ENCODE results near the gene CLEC4M. TPM values are rescaled to one million over a fixed set of nuclear protein-coding genes. Genes with fewer than 3 reads are reported as not detected.

The CLEC4M gene
- total and polyA plus RNA-seq, 2 experiments from 2014 or later = not detected

DNA sequence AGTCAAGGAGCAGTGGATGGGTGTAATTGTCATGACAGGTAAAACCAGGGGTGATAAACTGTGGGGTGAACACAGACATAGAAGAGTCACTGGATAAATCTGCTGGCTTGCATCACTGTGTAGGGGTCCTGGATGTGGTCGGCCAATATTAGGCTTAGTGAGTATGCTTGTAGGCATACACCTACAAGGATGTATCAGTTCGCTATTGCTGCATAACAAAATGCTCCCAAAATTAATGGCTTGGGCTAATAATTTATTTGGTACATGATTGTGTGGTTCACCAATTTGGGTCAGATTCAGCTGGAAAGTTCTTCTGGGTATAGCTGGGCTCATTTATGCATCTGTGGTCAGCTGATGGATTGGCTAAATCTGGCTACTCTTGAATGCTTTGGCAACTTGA lies 55.8 kb downstream of the CLEC4M start (continued):
- TF ChIP-seq, protein P1, sequence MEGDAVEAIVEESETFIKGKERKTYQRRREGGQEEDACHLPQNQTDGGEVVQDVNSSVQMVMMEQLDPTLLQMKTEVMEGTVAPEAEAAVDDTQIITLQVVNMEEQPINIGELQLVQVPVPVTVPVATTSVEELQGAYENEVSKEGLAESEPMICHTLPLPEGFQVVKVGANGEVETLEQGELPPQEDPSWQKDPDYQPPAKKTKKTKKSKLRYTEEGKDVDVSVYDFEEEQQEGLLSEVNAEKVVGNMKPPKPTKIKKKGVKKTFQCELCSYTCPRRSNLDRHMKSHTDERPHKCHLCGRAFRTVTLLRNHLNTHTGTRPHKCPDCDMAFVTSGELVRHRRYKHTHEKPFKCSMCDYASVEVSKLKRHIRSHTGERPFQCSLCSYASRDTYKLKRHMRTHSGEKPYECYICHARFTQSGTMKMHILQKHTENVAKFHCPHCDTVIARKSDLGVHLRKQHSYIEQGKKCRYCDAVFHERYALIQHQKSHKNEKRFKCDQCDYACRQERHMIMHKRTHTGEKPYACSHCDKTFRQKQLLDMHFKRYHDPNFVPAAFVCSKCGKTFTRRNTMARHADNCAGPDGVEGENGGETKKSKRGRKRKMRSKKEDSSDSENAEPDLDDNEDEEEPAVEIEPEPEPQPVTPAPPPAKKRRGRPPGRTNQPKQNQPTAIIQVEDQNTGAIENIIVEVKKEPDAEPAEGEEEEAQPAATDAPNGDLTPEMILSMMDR (conservative IDR thresholded peaks at IDR 0.05; ENCODE audit: low read depth in 2 of 2) = no peak
- TF ChIP-seq JUNB (IDR thresholded peaks at IDR 0.05; ENCODE audit: unreplicated experiment) (no peak), ZNF331 (CRISPR knock-in tag; IDR thresholded peaks at IDR 0.05; ENCODE audit: low read depth) (no peak), EZH2 (IDR thresholded peaks at IDR 0.05; ENCODE audit: low read depth, unreplicated experiment) (no peak), REST (IDR thresholded peaks at IDR 0.05; ENCODE audit: unreplicated experiment) (no peak), ZNF114 (CRISPR knock-in tag; IDR thresholded peaks at IDR 0.05) (no peak), STAT1 (IDR thresholded peaks at IDR 0.05; ENCODE audit: unreplicated experiment) (no peak)

Other genes starting within 250 kb of the CLEC4M start
- 36.7 and 52.9 TPM in 2 replicates for gene ZNF358, start 247.1 kb upstream of the CLEC4M start, total RNA-seq (2014; rRNA removed; shearing (Covaris generic))
- 23.8 and 28.2 TPM in 2 replicates for gene ZNF358, start 247.1 kb upstream of the CLEC4M start, polyA plus RNA-seq (2016; fragmentation: Nextera tagmentation; extraction: Ambion mirVana)
- gene MCOLN1, start 240.6 kb upstream of the CLEC4M start, total RNA-seq (2014; rRNA removed; shearing (Covaris generic)) = 7.2 and 11.0 TPM in 2 replicates
- gene MCOLN1, start 240.6 kb upstream of the CLEC4M start, polyA plus RNA-seq (2016; fragmentation: Nextera tagmentation; extraction: Ambion mirVana) = 16.1 and 16.2 TPM in 2 replicates
- gene PNPLA6, start 227.5 kb upstream of the CLEC4M start, total RNA-seq (2014; rRNA removed; shearing (Covaris generic)) = 135 and 147 TPM in 2 replicates
- 66.6 and 74.1 TPM in 2 replicates for gene PNPLA6, start 227.5 kb upstream of the CLEC4M start, polyA plus RNA-seq (2016; fragmentation: Nextera tagmentation; extraction: Ambion mirVana)
- 29.9 and 32.2 TPM in 2 replicates for gene CAMSAP3, start 167.4 kb upstream of the CLEC4M start, total RNA-seq (2014; rRNA removed; shearing (Covaris generic))
- gene CAMSAP3, start 167.4 kb upstream of the CLEC4M start, polyA plus RNA-seq (2016; fragmentation: Nextera tagmentation; extraction: Ambion mirVana) = 6.4 and 10.2 TPM in 2 replicates
- 65.2 and 69.0 TPM in 2 replicates for gene XAB2, start 133.7 kb upstream of the CLEC4M start, total RNA-seq (2014; rRNA removed; shearing (Covaris generic))
- 18.4 and 20.0 TPM in 2 replicates for gene XAB2, start 133.7 kb upstream of the CLEC4M start, polyA plus RNA-seq (2016; fragmentation: Nextera tagmentation; extraction: Ambion mirVana)
- gene PET100, start 133.4 kb upstream of the CLEC4M start, total RNA-seq (2014; rRNA removed; shearing (Covaris generic)) = 8.6 and 9.9 TPM in 2 replicates
- gene PET100, start 133.4 kb upstream of the CLEC4M start, polyA plus RNA-seq (2016; fragmentation: Nextera tagmentation; extraction: Ambion mirVana) = 636 and 765 TPM in 2 replicates
- not detected in 2 replicates for gene PCP2, start 129.5 kb upstream of the CLEC4M start, total RNA-seq (2014; rRNA removed; shearing (Covaris generic))
- 0.40 TPM in 1 of 2 replicates, not detected in the other for gene PCP2, start 129.5 kb upstream of the CLEC4M start, polyA plus RNA-seq (2016; fragmentation: Nextera tagmentation; extraction: Ambion mirVana)
- 37.6 and 55.8 TPM in 2 replicates for gene STXBP2, start 126.1 kb upstream of the CLEC4M start, total RNA-seq (2014; rRNA removed; shearing (Covaris generic))
- 42.6 and 45.0 TPM in 2 replicates for gene STXBP2, start 126.1 kb upstream of the CLEC4M start, polyA plus RNA-seq (2016; fragmentation: Nextera tagmentation; extraction: Ambion mirVana)
- gene RETN, start 94.2 kb upstream of the CLEC4M start, total RNA-seq (2014; rRNA removed; shearing (Covaris generic)) = not detected in 2 replicates
- not detected in 2 replicates for gene RETN, start 94.2 kb upstream of the CLEC4M start, polyA plus RNA-seq (2016; fragmentation: Nextera tagmentation; extraction: Ambion mirVana)
- gene MCEMP1, start 86.2 kb upstream of the CLEC4M start, total RNA-seq (2014; rRNA removed; shearing (Covaris generic)) = not detected in 2 replicates
- not detected in 2 replicates for gene MCEMP1, start 86.2 kb upstream of the CLEC4M start, polyA plus RNA-seq (2016; fragmentation: Nextera tagmentation; extraction: Ambion mirVana)
- 78.3 and 83.8 TPM in 2 replicates for gene TRAPPC5, start 82.4 kb upstream of the CLEC4M start, total RNA-seq (2014; rRNA removed; shearing (Covaris generic))
- gene TRAPPC5, start 82.4 kb upstream of the CLEC4M start, polyA plus RNA-seq (2016; fragmentation: Nextera tagmentation; extraction: Ambion mirVana) = 252 and 284 TPM in 2 replicates
- gene FCER2, start 61.1 kb upstream of the CLEC4M start, total RNA-seq (2014; rRNA removed; shearing (Covaris generic)) = not detected in 2 replicates
- gene FCER2, start 61.1 kb upstream of the CLEC4M start, polyA plus RNA-seq (2016; fragmentation: Nextera tagmentation; extraction: Ambion mirVana) = 0.29 and 0.38 TPM in 2 replicates
- 0.23 and 0.52 TPM in 2 replicates for gene CLEC4G, start 31.1 kb upstream of the CLEC4M start, total RNA-seq (2014; rRNA removed; shearing (Covaris generic))
- gene CLEC4G, start 31.1 kb upstream of the CLEC4M start, polyA plus RNA-seq (2016; fragmentation: Nextera tagmentation; extraction: Ambion mirVana) = 0.65 and 0.70 TPM in 2 replicates
- 0.35 TPM in 1 of 2 replicates, not detected in the other for gene CD209, start 15.7 kb upstream of the CLEC4M start, total RNA-seq (2014; rRNA removed; shearing (Covaris generic))
- gene CD209, start 15.7 kb upstream of the CLEC4M start, polyA plus RNA-seq (2016; fragmentation: Nextera tagmentation; extraction: Ambion mirVana) = not detected in 2 replicates
- 14.0 and 16.2 TPM in 2 replicates for gene EVI5L, start 67.0 kb downstream of the CLEC4M start, total RNA-seq (2014; rRNA removed; shearing (Covaris generic))
- gene EVI5L, start 67.0 kb downstream of the CLEC4M start, polyA plus RNA-seq (2016; fragmentation: Nextera tagmentation; extraction: Ambion mirVana) = 4.3 and 4.5 TPM in 2 replicates
- gene PRR36, start 111.1 kb downstream of the CLEC4M start, total RNA-seq (2014; rRNA removed; shearing (Covaris generic)) = 12.1 and 17.6 TPM in 2 replicates
- 17.9 and 22.3 TPM in 2 replicates for gene PRR36, start 111.1 kb downstream of the CLEC4M start, polyA plus RNA-seq (2016; fragmentation: Nextera tagmentation; extraction: Ambion mirVana)
- 4.5 and 4.8 TPM in 2 replicates for gene LRRC8E, start 125.3 kb downstream of the CLEC4M start, total RNA-seq (2014; rRNA removed; shearing (Covaris generic))
- 0.29 and 1.3 TPM in 2 replicates for gene LRRC8E, start 125.3 kb downstream of the CLEC4M start, polyA plus RNA-seq (2016; fragmentation: Nextera tagmentation; extraction: Ambion mirVana)
- 22.6 and 23.2 TPM in 2 replicates for gene MAP2K7, start 140.6 kb downstream of the CLEC4M start, total RNA-seq (2014; rRNA removed; shearing (Covaris generic))
- gene MAP2K7, start 140.6 kb downstream of the CLEC4M start, polyA plus RNA-seq (2016; fragmentation: Nextera tagmentation; extraction: Ambion mirVana) = 11.3 and 12.2 TPM in 2 replicates
- 1.7 and 5.6 TPM in 2 replicates for gene TGFBR3L, start 151.6 kb downstream of the CLEC4M start, total RNA-seq (2014; rRNA removed; shearing (Covaris generic))
- gene TGFBR3L, start 151.6 kb downstream of the CLEC4M start, polyA plus RNA-seq (2016; fragmentation: Nextera tagmentation; extraction: Ambion mirVana) = 6.2 and 7.0 TPM in 2 replicates
- 17.2 and 25.1 TPM in 2 replicates for gene SNAPC2, start 157.1 kb downstream of the CLEC4M start, total RNA-seq (2014; rRNA removed; shearing (Covaris generic))
- gene SNAPC2, start 157.1 kb downstream of the CLEC4M start, polyA plus RNA-seq (2016; fragmentation: Nextera tagmentation; extraction: Ambion mirVana) = 16.4 and 17.1 TPM in 2 replicates
- 52.4 and 53.1 TPM in 2 replicates for gene CTXN1, start 162.9 kb downstream of the CLEC4M start, total RNA-seq (2014; rRNA removed; shearing (Covaris generic))
- gene CTXN1, start 162.9 kb downstream of the CLEC4M start, polyA plus RNA-seq (2016; fragmentation: Nextera tagmentation; extraction: Ambion mirVana) = 22.3 and 22.5 TPM in 2 replicates
- gene TIMM44, start 180.4 kb downstream of the CLEC4M start, total RNA-seq (2014; rRNA removed; shearing (Covaris generic)) = 121 and 125 TPM in 2 replicates
- gene TIMM44, start 180.4 kb downstream of the CLEC4M start, polyA plus RNA-seq (2016; fragmentation: Nextera tagmentation; extraction: Ambion mirVana) = 128 and 131 TPM in 2 replicates
- 118 and 143 TPM in 2 replicates for gene ELAVL1, start 242.4 kb downstream of the CLEC4M start, total RNA-seq (2014; rRNA removed; shearing (Covaris generic))
- gene ELAVL1, start 242.4 kb downstream of the CLEC4M start, polyA plus RNA-seq (2016; fragmentation: Nextera tagmentation; extraction: Ambion mirVana) = 74.1 and 81.6 TPM in 2 replicates

Data from GM23338 (cell line).